MM.1S (cell line): ENCODE data around the gene RANBP10.

Experiments
- DNase-seq: peaks from one replicate; pipeline ENCODE4 v3.0.0-alpha.2; 2015
- H2AFZ ChIP-seq: fragments of 300-600 bp; sonication (generic); 2 replicates; pipeline ENCODE4 v1.6.0; 2016; ENCODE audit warnings: antibody characterized with exemption, low read length
- H3F3A ChIP-seq: fragments of 300-600 bp; sonication (generic); 2 replicates; pipeline ENCODE4 v1.6.1; 2016; ENCODE audit warnings: mild to moderate bottlenecking, antibody characterized with exemption, low read length, moderate library complexity, mixed read lengths; ENCODE audit not compliant: insufficient read depth
- H3K27ac ChIP-seq: fragments of 300-600 bp; sonication (generic); 2 replicates; pipeline ENCODE4 v1.5.1; 2016; ENCODE audit warnings: mild to moderate bottlenecking, low read length
- H3K27me3 ChIP-seq: fragments of 300-600 bp; sonication (generic); replicated peaks from 2 replicates; pipeline ENCODE4 v1.6.0; 2016; ENCODE audit warnings: low read length; ENCODE audit not compliant: insufficient read depth
- H3K36me3 ChIP-seq: fragments of 300-600 bp; sonication (generic); replicated peaks from 2 replicates; pipeline ENCODE4 v1.6.1; 2016; ENCODE audit warnings: mild to moderate bottlenecking, low read length, mixed read lengths; ENCODE audit not compliant: insufficient read depth
- H3K4me1 ChIP-seq: fragments of 300-600 bp; sonication (generic); 2 replicates; pipeline ENCODE4 v1.6.1; 2016; ENCODE audit warnings: low read length, mixed read lengths
- H3K4me2 ChIP-seq: fragments of 300-600 bp; sonication (generic); 2 replicates; pipeline ENCODE4 v1.6.0; 2016; ENCODE audit warnings: low read depth, low read length
- H3K4me3 ChIP-seq: fragments of 300-600 bp; sonication (generic); 2 replicates; pipeline ENCODE4 v1.5.1; 2016; ENCODE audit warnings: low read length, mixed read lengths
- H3K79me2 ChIP-seq: fragments of 300-600 bp; sonication (generic); 2 replicates; pipeline ENCODE4 v1.6.1; 2016; ENCODE audit warnings: mixed run types, low read length, mixed read lengths
- H3K9ac ChIP-seq: fragments of 300-600 bp; sonication (generic); 2 replicates; pipeline ENCODE4 v1.6.1; 2016; ENCODE audit warnings: low read length, mixed read lengths
- H3K9me2 ChIP-seq: fragments of 300-600 bp; sonication (generic); replicated peaks from 2 replicates; pipeline ENCODE4 v1.6.1; 2016; ENCODE audit warnings: mild to moderate bottlenecking, low read length, mixed read lengths; ENCODE audit not compliant: insufficient read depth
- H3K9me3 ChIP-seq: fragments of 300-600 bp; sonication (generic); replicated peaks from 2 replicates; pipeline ENCODE4 v1.6.1; 2016; ENCODE audit warnings: mild to moderate bottlenecking, low read length, mixed read lengths; ENCODE audit not compliant: insufficient read depth
- H4K20me1 ChIP-seq: fragments of 300-600 bp; sonication (generic); 2 replicates; pipeline ENCODE4 v1.6.1; 2016; ENCODE audit warnings: mild to moderate bottlenecking, low read length, moderate library complexity, mixed read lengths; ENCODE audit not compliant: insufficient read depth
- EZH2 ChIP-seq: fragments of 300-600 bp; sonication (generic); optimal IDR thresholded peaks from 2 replicates; pipeline ENCODE3; 2017; ENCODE audit warnings: low read depth, mild to moderate bottlenecking, antibody characterized with exemption, low read length, mixed read lengths
- EZH2phosphoT487 ChIP-seq: fragments of 300-600 bp; sonication (generic); IDR thresholded peaks from 2 replicates; pipeline ENCODE4 v1.6.1; 2018; ENCODE audit warnings: antibody characterized with exemption, low read length
- TF ChIP-seq, protein P1 (sequence below): fragments of 300-600 bp; sonication (generic); IDR thresholded peaks from 2 replicates; pipeline ENCODE4 v1.5.1; 2016; ENCODE audit warnings: antibody characterized with exemption, low read length, mixed read lengths

The RANBP10 gene

DNA sequence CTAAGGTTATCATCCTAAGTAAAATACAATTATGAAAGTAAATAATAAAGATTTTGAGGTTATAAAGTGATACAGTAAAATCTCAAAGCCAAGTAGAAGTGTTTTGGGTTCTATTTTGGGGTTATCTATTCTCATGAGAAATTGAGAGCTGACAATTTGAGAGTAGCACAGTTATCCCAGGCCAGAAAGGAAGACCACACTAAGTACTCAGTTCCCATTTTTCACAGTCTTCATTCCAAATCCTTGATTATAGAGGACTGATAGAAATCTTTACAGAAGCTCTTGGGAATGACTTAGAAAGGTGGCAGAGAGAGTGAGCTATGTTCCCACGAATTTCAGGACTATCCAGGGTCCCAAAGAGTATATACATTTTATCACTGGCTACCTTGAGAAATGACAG is 91.8 kb downstream of the RANBP10 start:
- H3K4me1 ChIP-seq = peaks cover 8% of the 10 kb centered on the region; the same call in 1 of the 2 replicates
- H3K4me3 ChIP-seq = no peak overlapping the region
- no peak for TF ChIP-seq EZH2phosphoT487
- no peak overlapping the region for H3K9ac ChIP-seq
- H3K9me2 ChIP-seq = no peaks in the 10 kb centered on the region
- no peak for DNase-seq
- no peaks in the 10 kb centered on the region for H3K9me3 ChIP-seq
- no peaks in the 10 kb centered on the region for H3K36me3 ChIP-seq
- no peak overlapping the region for H2AFZ ChIP-seq
- no peaks in the 10 kb centered on the region for H3K27me3 ChIP-seq
- no peak overlapping the region for H3K27ac ChIP-seq
- peaks cover 75% of the 10 kb centered on the region for H3K79me2 ChIP-seq
- H3K4me2 ChIP-seq = no peak overlapping the region
- H4K20me1 ChIP-seq = 0 out of 2 replicates have a peak, but pooled peaks cover 2% of the 10 kb centered on the region
- no peaks in the 10 kb centered on the region for H3F3A ChIP-seq

DNA sequence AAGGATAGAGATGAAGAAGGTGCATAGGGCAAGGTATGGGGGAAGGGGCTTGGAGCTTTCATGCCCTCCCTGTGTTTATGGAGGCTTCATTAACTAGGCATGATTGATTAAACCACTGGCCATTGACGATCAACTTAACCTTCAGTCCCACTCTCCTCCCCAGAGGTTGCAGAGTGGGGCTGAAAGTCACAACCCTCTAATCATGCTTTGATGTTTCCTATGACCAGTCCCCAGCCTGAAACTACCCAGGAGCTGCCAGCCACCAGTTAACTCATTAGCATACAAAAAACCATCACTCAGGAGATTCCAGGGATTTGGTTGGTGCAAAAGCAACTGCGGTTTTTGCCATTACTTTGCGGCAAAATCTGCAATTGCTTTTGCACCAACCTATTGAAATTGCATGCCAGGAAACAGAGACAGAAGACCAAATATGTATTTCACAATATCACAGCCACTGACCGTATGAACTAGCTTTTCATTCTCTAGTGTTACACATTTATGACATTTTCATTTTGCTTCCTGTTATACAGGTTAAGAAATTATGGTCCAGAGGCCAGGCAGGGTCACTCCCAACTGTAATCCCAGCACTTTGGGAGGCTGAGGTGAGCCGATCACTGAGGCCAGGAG is 92.6 kb downstream of the RANBP10 start:
- no peak overlapping the region for H2AFZ ChIP-seq
- no peaks in the 10 kb centered on the region for H3K9me3 ChIP-seq
- peaks cover 8% of the 10 kb centered on the region; the same call in 1 of the 2 replicates for H3K4me1 ChIP-seq
- no peak overlapping the region for H3K9ac ChIP-seq
- H3K79me2 ChIP-seq = peaks cover 75% of the 10 kb centered on the region
- H3K27ac ChIP-seq = no peak overlapping the region
- H3F3A ChIP-seq = no peaks in the 10 kb centered on the region
- 0 out of 2 replicates have a peak, but pooled peaks cover 2% of the 10 kb centered on the region for H4K20me1 ChIP-seq
- no peak overlapping the region for H3K4me2 ChIP-seq
- no peaks in the 10 kb centered on the region for H3K27me3 ChIP-seq
- H3K9me2 ChIP-seq = no peaks in the 10 kb centered on the region
- DNase-seq = no peak
- no peaks in the 10 kb centered on the region for H3K36me3 ChIP-seq
- no peak overlapping the region for H3K4me3 ChIP-seq
- no peak for TF ChIP-seq EZH2phosphoT487
- TF ChIP-seq EZH2 = no peak
- TF ChIP-seq, protein P1, sequence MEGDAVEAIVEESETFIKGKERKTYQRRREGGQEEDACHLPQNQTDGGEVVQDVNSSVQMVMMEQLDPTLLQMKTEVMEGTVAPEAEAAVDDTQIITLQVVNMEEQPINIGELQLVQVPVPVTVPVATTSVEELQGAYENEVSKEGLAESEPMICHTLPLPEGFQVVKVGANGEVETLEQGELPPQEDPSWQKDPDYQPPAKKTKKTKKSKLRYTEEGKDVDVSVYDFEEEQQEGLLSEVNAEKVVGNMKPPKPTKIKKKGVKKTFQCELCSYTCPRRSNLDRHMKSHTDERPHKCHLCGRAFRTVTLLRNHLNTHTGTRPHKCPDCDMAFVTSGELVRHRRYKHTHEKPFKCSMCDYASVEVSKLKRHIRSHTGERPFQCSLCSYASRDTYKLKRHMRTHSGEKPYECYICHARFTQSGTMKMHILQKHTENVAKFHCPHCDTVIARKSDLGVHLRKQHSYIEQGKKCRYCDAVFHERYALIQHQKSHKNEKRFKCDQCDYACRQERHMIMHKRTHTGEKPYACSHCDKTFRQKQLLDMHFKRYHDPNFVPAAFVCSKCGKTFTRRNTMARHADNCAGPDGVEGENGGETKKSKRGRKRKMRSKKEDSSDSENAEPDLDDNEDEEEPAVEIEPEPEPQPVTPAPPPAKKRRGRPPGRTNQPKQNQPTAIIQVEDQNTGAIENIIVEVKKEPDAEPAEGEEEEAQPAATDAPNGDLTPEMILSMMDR = no peak

DNA sequence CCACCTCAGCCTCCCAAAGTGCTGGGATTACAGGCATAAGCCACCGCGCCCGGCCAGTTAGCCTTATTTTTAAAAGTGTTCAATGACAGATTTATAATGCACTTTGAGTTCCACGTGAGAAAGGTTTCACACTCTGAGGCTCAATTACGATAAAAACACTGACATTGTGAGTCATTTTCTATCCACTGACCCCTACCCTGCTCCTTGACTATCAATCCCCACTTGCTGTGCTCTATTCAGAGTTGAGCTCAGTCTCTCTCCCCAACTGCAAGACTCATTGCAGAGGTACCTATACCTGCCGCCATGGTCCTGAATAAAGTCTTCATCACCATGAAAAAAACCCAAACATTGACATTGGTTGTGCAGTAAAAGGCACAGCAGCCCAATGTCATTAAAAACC is 95.8 kb downstream of the RANBP10 start:
- Histone ChIP-seq H3K4me3 (no peak overlapping the region), H4K20me1 (0 out of 2 replicates have a peak, but pooled peaks cover 2% of the 10 kb centered on the region), H3K4me2 (no peak overlapping the region), H3F3A (no peaks in the 10 kb centered on the region), H3K27me3 (no peaks in the 10 kb centered on the region), H3K79me2 (peaks cover 63% of the 10 kb centered on the region), H2AFZ (no peak overlapping the region), H3K9me2 (no peaks in the 10 kb centered on the region), H3K9ac (no peak overlapping the region), H3K27ac (no peak overlapping the region), H3K36me3 (no peaks in the 10 kb centered on the region), H3K9me3 (no peaks in the 10 kb centered on the region), H3K4me1 (no peaks in the 10 kb centered on the region)
- TF ChIP-seq, protein P1 = no peak
- TF ChIP-seq EZH2 (no peak), EZH2phosphoT487 (no peak)
- no peak for DNase-seq

DNA sequence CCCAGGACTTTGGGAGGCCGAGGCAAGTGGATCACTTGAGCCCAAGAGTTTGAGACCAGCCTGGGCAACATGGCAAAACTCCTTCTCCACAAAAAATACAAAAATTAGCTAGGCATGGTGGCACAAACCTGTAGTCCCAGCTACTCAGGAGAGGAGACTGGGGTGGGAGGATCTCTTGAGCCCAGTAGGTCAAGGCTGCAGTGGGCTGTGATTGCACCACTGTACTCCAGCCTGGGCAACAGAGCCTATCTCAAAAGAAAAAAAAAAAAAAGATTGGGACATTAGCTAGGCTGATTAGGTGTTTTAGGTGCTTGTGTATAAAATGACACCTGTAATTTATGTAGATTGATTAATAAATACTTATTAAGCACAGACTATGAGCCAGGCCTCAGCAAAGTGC is 97.3 kb downstream of the RANBP10 start:
- Histone ChIP-seq H3K36me3 (no peaks in the 10 kb centered on the region; the same call in 1 of the 2 replicates), H3K79me2 (peaks cover 54% of the 10 kb centered on the region), H3K4me1 (no peaks in the 10 kb centered on the region), H3F3A (no peaks in the 10 kb centered on the region), H3K27me3 (no peaks in the 10 kb centered on the region), H3K27ac (no peak overlapping the region), H3K9me2 (no peaks in the 10 kb centered on the region), H2AFZ (no peak overlapping the region), H3K9me3 (no peaks in the 10 kb centered on the region), H4K20me1 (0 out of 2 replicates have a peak, but pooled peaks cover 2% of the 10 kb centered on the region), H3K4me2 (no peak overlapping the region), H3K9ac (no peak overlapping the region), H3K4me3 (no peak overlapping the region)
- TF ChIP-seq, protein P1 = no peak
- TF ChIP-seq EZH2 = no peak
- TF ChIP-seq EZH2phosphoT487 = no peak
- no peak for DNase-seq
